ENCODE data around the gene RASSF8.

The RASSF8 gene

DNA sequence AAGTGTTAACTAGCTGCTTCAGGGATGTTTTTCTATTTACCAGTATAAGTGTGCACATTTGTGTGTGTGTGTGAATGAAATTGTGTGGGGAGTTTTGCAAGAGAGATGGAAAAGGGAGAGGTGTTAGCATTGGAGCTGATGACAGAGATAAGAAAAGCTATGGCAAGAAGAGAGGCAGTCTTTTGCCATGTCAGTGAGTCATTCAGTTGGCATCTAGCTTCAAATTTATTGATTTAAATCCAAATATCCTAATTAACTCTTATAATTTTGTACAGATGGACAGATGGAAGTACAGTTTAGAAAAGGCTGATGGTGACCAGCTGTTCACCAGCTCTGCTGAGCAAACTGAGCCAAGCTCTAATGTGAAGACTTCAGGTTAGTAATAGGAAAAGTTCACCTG is 169.7 kb downstream of the RASSF8 start:
- DNase-seq: no peak

Measured in retina (tissue), 1 donor.